ENCODE measurements around the gene TRMT44. TPM values are rescaled to one million over a fixed set of nuclear protein-coding genes. Genes with fewer than 3 reads are reported as not detected.

Gene TRMT44
- total and polyA plus RNA-seq, 2 of the 4 experiments (the other 2 are of a cell fraction): 7.3 to 8.1 TPM

DNA sequence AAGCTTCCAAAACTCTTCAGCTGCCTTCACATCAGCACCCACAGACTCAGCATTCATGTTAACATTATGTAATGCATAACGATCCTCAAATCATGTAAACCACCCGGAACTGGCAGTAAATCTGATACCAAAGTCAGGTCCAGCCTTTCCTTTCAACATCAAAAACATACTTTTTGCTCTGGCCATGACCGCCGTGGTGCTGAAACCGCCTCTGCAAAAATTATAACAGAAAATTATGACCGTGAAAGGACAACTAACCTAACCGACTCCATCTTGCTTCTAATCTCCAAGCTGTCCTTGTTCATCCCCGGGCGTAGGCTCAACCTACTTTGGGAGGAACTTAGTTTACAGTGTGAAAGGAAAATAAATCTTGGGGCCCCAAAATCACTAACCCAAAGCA is 51.6 kb downstream of the TRMT44 start:
- DNase-seq (no peak), ATAC-seq (ENCODE audit: low read depth) (no peak)
- Histone ChIP-seq H3K23ac (ENCODE audit: low read depth, low read length) (no peak overlapping the region), H2BK5ac (ENCODE audit: low read depth, low read length, poor library complexity, severe bottlenecking) (no peak overlapping the region), H2AK5ac (ENCODE audit: low read depth, low read length) (no peak overlapping the region), H2BK15ac (ENCODE audit: low read depth, low read length) (no peak overlapping the region), H3K79me1 (ENCODE audit: low read depth in 1 of 2, low read length in 2 of 2) (no peaks in the 10 kb centered on the region), H3K4me1 (ENCODE audit: control insufficient read depth, insufficient read depth, low read length) (no peaks in the 10 kb centered on the region), H3K56ac (ENCODE audit: extremely low read depth, insufficient read depth, low read length) (no peak overlapping the region), H2BK20ac (ENCODE audit: low read depth, low read length) (no peak overlapping the region), H3K18ac (ENCODE audit: low read depth, low read length) (no peak overlapping the region), H3K4ac (ENCODE audit: low read depth, low read length) (no peak overlapping the region), H4K8ac (ENCODE audit: low read depth in 2 of 2, low read length in 2 of 2) (no peak overlapping the region), H3K9me3 (ENCODE audit: control insufficient read depth, insufficient read depth, low read length) (no peaks in the 10 kb centered on the region), H2AK9ac (replicated peaks; ENCODE audit: low read depth, low read length, poor library complexity) (no peak overlapping the region), H3K9ac (ENCODE audit: low read depth, low read length) (no peak overlapping the region), H3K4me2 (ENCODE audit: low read depth, low read length) (no peak overlapping the region), H4K20me1 (ENCODE audit: insufficient read depth, low read length) (no peaks in the 10 kb centered on the region), H2BK120ac (ENCODE audit: low read depth, low read length) (no peak overlapping the region), H3K27me3 (ENCODE audit: control insufficient read depth, insufficient read depth, low read length) (peaks cover 4% of the 10 kb centered on the region), H4K91ac (ENCODE audit: insufficient read depth, low read depth, low read length) (no peak overlapping the region), H2AFZ (replicated peaks; ENCODE audit: low read length, poor library complexity) (no peak overlapping the region), H4K5ac (ENCODE audit: low read depth, low read length) (no peak overlapping the region), H3K36me3 (ENCODE audit: control insufficient read depth, insufficient read depth, low read length) (no peaks in the 10 kb centered on the region), H3K9me1 (ENCODE audit: insufficient read depth, low read length) (no peaks in the 10 kb centered on the region), H3K4me3 (ENCODE audit: insufficient read depth, low read depth, low read length) (no peak overlapping the region), H3K27ac (ENCODE audit: insufficient read depth, low read length) (no peak overlapping the region), H3K14ac (replicated peaks; ENCODE audit: low read depth, low read length) (no peak overlapping the region)
- TF ChIP-seq POLR2A (IDR thresholded peaks at IDR 0.05; ENCODE audit: low read depth, low read length) (no peak), CHD1 (IDR thresholded peaks at IDR 0.05; ENCODE audit: low read depth, low read length) (no peak), MAZ (IDR thresholded peaks at IDR 0.05; ENCODE audit: borderline replicate concordance, low read depth, low read length) (no peak), BHLHE40 (IDR thresholded peaks at IDR 0.05; ENCODE audit: low read depth, low read length) (no peak), CEBPB (IDR thresholded peaks at IDR 0.05; ENCODE audit: low read depth, low read length) (no peak), MXI1 (IDR thresholded peaks at IDR 0.05; ENCODE audit: borderline replicate concordance, low read depth, low read length) (no peak), RAD21 (IDR thresholded peaks at IDR 0.05; ENCODE audit: low read length) (no peak), CTCF (conservative IDR thresholded peaks at IDR 0.05; ENCODE audit: low read depth, low read length) (no peak), NFE2L2 (IDR thresholded peaks at IDR 0.05; ENCODE audit: low read depth, low read length) (no peak)
- no TSS peak for BruUV-seq (replicated peaks)
- dilution Hi-C loops (cut with HindIII; ENCODE audit: low sequenced_read_pairs, unreplicated experiment): no loop called here
- ChIA-PET CTCF (no interaction called here), POLR2A (ENCODE audit: unreplicated experiment) (no interaction called here)
- in situ Hi-C loops (cut with MboI; ENCODE audit: low sequenced_read_pairs): no loop called here
- whole genome bisulfite sequencing, 2 experiments (ENCODE audit: extremely low coverage in 2 of 2, insufficient read length in 1 of 2): 43% methylated on average over 2 of the region's 9 CpGs; no CpG with 5 or more reads in 1 of the 2 experiments
- intact Hi-C loops (cut with micrococcal nuclease): no loop called here
